HCT116 (cell line): ENCODE data around the gene MEF2D. TPM values are rescaled to one million over a fixed set of nuclear protein-coding genes. Genes with fewer than 3 reads are reported as not detected.

Experiments used
- ATAC-seq: fragments of 200-7000 bp; cut with Tn5 transposase; 2 replicates; pipeline ENCODE4 v1.9.1; 2020; ENCODE audit warnings: mild to moderate bottlenecking, moderate library complexity
- BruUV-seq: library from RNA; stranded (reverse); fragments of 400-500 nt; replicated peaks from 2 replicates; lab custom pipeline; 2021; lab: Mats Ljungman, UMichigan
- CTCF ChIA-PET: fragments of 300-600 bp; sonication (Branson Sonifier 250); formaldehyde crosslinking; loops from one replicate; lab custom pipeline; 2021; ENCODE audit warnings: antibody characterized with exemption; lab: Charles Lee
- POLR2A ChIA-PET: fragments of 300-600, 350-600 bp; sonication (Branson Sonifier 250); formaldehyde crosslinking; loops from one replicate; lab custom pipeline; 2021; ENCODE audit warnings: antibody characterized with exemption; lab: Charles Lee
- RAD21 ChIA-PET, 2 experiments: fragments of 300-600 bp; sonication (Branson Sonifier 250); formaldehyde crosslinking; loops; one replicate each; lab custom pipeline; 2023; ENCODE audit warnings: low total read pairs in 2 of 2; ENCODE audit not compliant: uncharacterized antibody in 2 of 2, unreplicated experiment in 2 of 2, low non-redundant PET in 1 of 2; lab: Charles Lee
- DNase-seq: peaks from one replicate; pipeline ENCODE4 v3.0.0-alpha.2; 2010; ENCODE audit warnings: low read depth, low spot score
- H2AFZ ChIP-seq: fragments of 200-600 bp; shearing (Covaris generic), sonication (generic); 2 replicates; pipeline ENCODE4 v1.6.1; 2017; ENCODE audit warnings: low read depth, mixed run types, mixed read lengths, antibody characterized with exemption, low read length; ENCODE audit not compliant: poor library complexity, severe bottlenecking
- H3K27ac ChIP-seq: 2 replicates; pipeline ENCODE4 v1.5.1; 2012; ENCODE audit warnings: low read depth, low read length
- H3K27me3 ChIP-seq: fragments of 200-600 bp; sonication (generic); 2 replicates; pipeline ENCODE4 v1.6.1; 2016; ENCODE audit warnings: mixed run types, low read length, mixed read lengths; ENCODE audit not compliant: insufficient read depth
- H3K36me3 ChIP-seq, 2 experiments: fragments of 200-500 bp in 1 of 2; fragments of 200-600 bp in 1 of 2; sonication (Bioruptor generic) in 1 of 2; sonication (generic) in 1 of 2; 2 replicates each; pipeline versions ENCODE4 v1.5.1 to v1.6.1; 2014 to 2016; ENCODE audit warnings: low read length in 2 of 2, inconsistent platforms in 1 of 2, mixed read lengths in 1 of 2, mixed run types in 1 of 2; ENCODE audit not compliant: insufficient read depth in 2 of 2, control insufficient read depth in 1 of 2
- H3K4me1 ChIP-seq, 2 experiments: fragments of 200-600 bp in 1 of 2; sonication (generic) in 1 of 2; 2 replicates each; pipeline versions ENCODE4 v1.5.1 to v1.6.1; 2012 to 2017; ENCODE audit warnings: low read length in 2 of 2, inconsistent platforms in 1 of 2, mild to moderate bottlenecking in 1 of 2, mixed read lengths in 1 of 2, mixed run types in 1 of 2, moderate library complexity in 1 of 2; ENCODE audit not compliant: insufficient read depth in 2 of 2, control insufficient read depth in 1 of 2
- H3K4me2 ChIP-seq: fragments of 200-600 bp; sonication (generic); 2 replicates; pipeline ENCODE4 v1.6.1; 2017; ENCODE audit warnings: mixed run types, low read length, mixed read lengths
- H3K4me3 ChIP-seq, 2 experiments: fragments of 200-600 bp in 1 of 2; sonication (generic) in 1 of 2; replicated peaks in 1 of 2; 2 replicates each; pipeline ENCODE4 v1.5.1; 2011 to 2016; ENCODE audit warnings: low read length in 2 of 2, control low read depth in 1 of 2, low read depth in 1 of 2, mild to moderate bottlenecking in 1 of 2, mixed read lengths in 1 of 2, mixed run types in 1 of 2
- H3K79me2 ChIP-seq: fragments of 200-600 bp; sonication (generic); 2 replicates; pipeline ENCODE4 v1.6.1; 2017; ENCODE audit warnings: mild to moderate bottlenecking, mixed run types, low read length, moderate library complexity, mixed read lengths; ENCODE audit not compliant: insufficient read depth
- H3K9ac ChIP-seq: fragments of 200-600 bp; sonication (generic); 2 replicates; pipeline ENCODE4 v1.6.1; 2016; ENCODE audit warnings: low read length, mixed read lengths
- H3K9me2 ChIP-seq: fragments of 200-600 bp; sonication (generic), shearing (Covaris generic); 2 replicates; pipeline ENCODE4 v1.6.1; 2017; ENCODE audit warnings: mixed run types, mild to moderate bottlenecking, moderate library complexity; ENCODE audit not compliant: insufficient read depth
- H3K9me3 ChIP-seq, 2 experiments: fragments of 200-500 bp in 1 of 2; fragments of 200-600 bp in 1 of 2; sonication (Bioruptor generic) in 1 of 2; sonication (generic) in 1 of 2; 2 replicates each; pipeline ENCODE4 v1.6.1; 2014 to 2017; ENCODE audit warnings: low read length in 2 of 2, mixed read lengths in 2 of 2, inconsistent platforms in 1 of 2, low read depth in 1 of 2, mild to moderate bottlenecking in 1 of 2, mixed run types in 1 of 2, moderate library complexity in 1 of 2; ENCODE audit not compliant: control insufficient read depth in 1 of 2, insufficient read depth in 1 of 2
- H4K20me1 ChIP-seq: fragments of 200-600 bp; sonication (generic), shearing (Covaris generic); 2 replicates; pipeline ENCODE4 v1.6.1; 2017; ENCODE audit warnings: mixed run types, mild to moderate bottlenecking, moderate library complexity; ENCODE audit not compliant: insufficient read depth
- ATF3 ChIP-seq: IDR thresholded peaks from 2 replicates; pipeline ENCODE4 v1.6.1; 2012
- CBX3 ChIP-seq: IDR thresholded peaks from 2 replicates; pipeline ENCODE4 v1.6.1; 2012; ENCODE audit warnings: low read depth
- CEBPB ChIP-seq: IDR thresholded peaks from 2 replicates; pipeline ENCODE4 v1.6.1; 2012; ENCODE audit warnings: low read depth
- EGR1 ChIP-seq: IDR thresholded peaks from 2 replicates; pipeline ENCODE4 v1.6.1; 2012; ENCODE audit warnings: low read depth
- EZH2 ChIP-seq: fragments of 200-600 bp; sonication (generic); IDR thresholded peaks from 2 replicates; pipeline ENCODE4 v1.6.1; 2017; ENCODE audit warnings: antibody characterized with exemption, mixed run types
- EZH2phosphoT487 ChIP-seq: fragments of 200-600 bp; IDR thresholded peaks from 2 replicates; pipeline ENCODE4 v1.6.1; 2018; ENCODE audit warnings: antibody characterized with exemption, borderline replicate concordance
- FOSL1 ChIP-seq: IDR thresholded peaks from 2 replicates; pipeline ENCODE4 v1.6.1; 2012; ENCODE audit warnings: low read depth
- MAX ChIP-seq: IDR thresholded peaks from 2 replicates; pipeline ENCODE4 v1.6.1; 2012
- POLR2A ChIP-seq: IDR thresholded peaks from 2 replicates; pipeline ENCODE4 v1.7.0; 2011; ENCODE audit warnings: borderline replicate concordance; ENCODE audit not compliant: insufficient read depth, insufficient read length; ENCODE audit errors: extremely low read depth
- RAD21 ChIP-seq: IDR thresholded peaks from 2 replicates; pipeline ENCODE4 v1.6.1; 2012; ENCODE audit warnings: low read depth, mild to moderate bottlenecking
- REST ChIP-seq: IDR thresholded peaks from 2 replicates; pipeline ENCODE4 v1.6.1; 2012; ENCODE audit warnings: low read depth
- SIN3A ChIP-seq: IDR thresholded peaks from 2 replicates; pipeline ENCODE4 v1.6.1; 2012; ENCODE audit warnings: low read depth
- SP1 ChIP-seq: IDR thresholded peaks from 2 replicates; pipeline ENCODE4 v1.6.1; 2012; ENCODE audit warnings: low read depth
- TCF7L2 ChIP-seq: IDR thresholded peaks from 2 replicates; pipeline ENCODE4 v1.7.0; 2011; ENCODE audit warnings: borderline replicate concordance, inconsistent platforms; ENCODE audit not compliant: insufficient read depth, insufficient read length; ENCODE audit errors: extremely low read depth
- YY1 ChIP-seq: IDR thresholded peaks from 2 replicates; pipeline ENCODE4 v1.6.1; 2011; ENCODE audit warnings: low read length, low read depth, moderate library complexity, mild to moderate bottlenecking; ENCODE audit not compliant: insufficient replicate concordance; ENCODE audit errors: extremely low read depth
- ZFX ChIP-seq: fragments of 450-650 bp; IDR thresholded peaks from 2 replicates; pipeline ENCODE4 v1.6.1; 2017
- intact Hi-C: fragments of 100-400 bp; cut with micrococcal nuclease; formaldehyde crosslinking; loops from 2 replicates; pipeline ENCODE4 v1.10.0; 2022
- total RNA-seq: library from RNA; stranded (reverse); gene quantifications from one replicate; pipeline ENCODE4 v1.2.1, GENCODE V29; 2021; ENCODE audit not compliant: unreplicated experiment

MEF2D gene
- total RNA-seq, 1 experiment from 2014 or later: 44.2 TPM

- DNase-seq: no peak
- ChIA-PET POLR2A (no interaction called here), RAD21 (no interaction called here)
Measured at GRCh38 chr1:156467906-156468305, 32.7 kb downstream of the MEF2D start.

More at GRCh38 chr1:156467906-156468305, 32.7 kb downstream of the MEF2D start:
- Histone ChIP-seq H3K27me3 (no peaks in the 10 kb centered on the region), H3K79me2 (no peaks in the 10 kb centered on the region), H3K4me2 (no peak overlapping the region), H3K36me3 (peaks cover 7 to 8% of the 10 kb centered on the region in 2 experiments; a peak in 2 of 4 replicates), H2AFZ (no peak overlapping the region), H3K27ac (no peak overlapping the region), H3K9ac (no peak overlapping the region), H3K9me3 (no peaks in the 10 kb centered on the region), H3K4me3 (no peak overlapping the region), H4K20me1 (no peaks in the 10 kb centered on the region), H3K4me1 (peaks cover 9 to 23% of the 10 kb centered on the region in 2 experiments)
- no TSS peak for BruUV-seq
- no peak for ATAC-seq
- intact Hi-C loops: no loop called here
- TF ChIP-seq CEBPB (no peak), MAX (no peak), EGR1 (no peak), SP1 (no peak), SIN3A (no peak), POLR2A (no peak), FOSL1 (no peak), CBX3 (no peak), ATF3 (no peak), ZFX (no peak), EZH2phosphoT487 (no peak), RAD21 (no peak), TCF7L2 (no peak), REST (no peak), EZH2 (no peak), YY1 (no peak)
- TF ChIP-seq, all 23 proteins: peak for 0
- H3K9me2 ChIP-seq: no peaks in the 10 kb centered on the region
- CTCF ChIA-PET: no interaction called here
